ENCODE measurements around the gene LEAP2.

The LEAP2 gene

GRCh38 chr5:132836852-132837251, 36.6 kb upstream of the LEAP2 start:
- no peak overlapping the region for H3K4me3 ChIP-seq (replicated peaks in 1 of 2; ENCODE audit: low read depth in 2 of 2, low read length in 2 of 2)
- no peak for DNase-seq (ENCODE audit: low read depth in 2 of 2)
- no peak for TF ChIP-seq CTCF (IDR thresholded peaks at IDR 0.05; ENCODE audit: low read depth, low read length)

- no peak overlapping the region for H3K4me3 ChIP-seq (replicated peaks in 1 of 2; ENCODE audit: low read depth in 2 of 2, low read length in 2 of 2)
- TF ChIP-seq CTCF (IDR thresholded peaks at IDR 0.05; ENCODE audit: low read depth, low read length) = no peak
- DNase-seq (ENCODE audit: low read depth in 2 of 2) = no peak
These were observed 35.6 kb upstream of the LEAP2 start for GRCh38 chr5:132837868-132838267.

GRCh38 chr5:132838516-132839282, 34.8 kb upstream of the LEAP2 start:
- H3K4me3 ChIP-seq (replicated peaks in 1 of 2; ENCODE audit: low read depth in 2 of 2, low read length in 2 of 2) = no peak overlapping the region
- no peak for DNase-seq (ENCODE audit: low read depth in 2 of 2)
- TF ChIP-seq CTCF (IDR thresholded peaks at IDR 0.05; ENCODE audit: low read depth, low read length) = no peak

- no peak for TF ChIP-seq CTCF (IDR thresholded peaks at IDR 0.05; ENCODE audit: low read depth, low read length)
- DNase-seq (ENCODE audit: low read depth in 2 of 2) = peak; percentile 71 to 87
- H3K4me3 ChIP-seq (replicated peaks in 1 of 2; ENCODE audit: low read depth in 2 of 2, low read length in 2 of 2) = no peak overlapping the region
These were observed 33.8 kb upstream of the LEAP2 start for GRCh38 chr5:132839426-132840301.

GRCh38 chr5:132840313-132840712, 33.2 kb upstream of the LEAP2 start:
- no peak overlapping the region for H3K4me3 ChIP-seq (replicated peaks in 1 of 2; ENCODE audit: low read depth in 2 of 2, low read length in 2 of 2)
- TF ChIP-seq CTCF (IDR thresholded peaks at IDR 0.05; ENCODE audit: low read depth, low read length) = no peak
- no peak for DNase-seq (ENCODE audit: low read depth in 2 of 2)

- no peak for DNase-seq (ENCODE audit: low read depth in 2 of 2)
- no peak for TF ChIP-seq CTCF (IDR thresholded peaks at IDR 0.05; ENCODE audit: low read depth, low read length)
- no peak overlapping the region for H3K4me3 ChIP-seq (replicated peaks in 1 of 2; ENCODE audit: low read depth in 2 of 2, low read length in 2 of 2)
These were observed 32.6 kb upstream of the LEAP2 start for GRCh38 chr5:132840896-132841295.
